Astrocyte (in vitro differentiated cells and primary cell): ENCODE data around the gene TPX2. TPM values are rescaled to one million over a fixed set of nuclear protein-coding genes. Genes with fewer than 3 reads are reported as not detected.

Experiments used
- DNase-seq: peaks from one replicate; pipeline ENCODE4 v3.0.0-alpha.2; 2010; ENCODE audit warnings: low read depth
- FAIRE-seq: peaks from 2 replicates; lab custom pipeline; 2011; peaks lifted over from hg19 to GRCh38; lab: Jason Lieb, UNC
- H2AFZ ChIP-seq: 2 replicates; pipeline ENCODE4 v1.6.0; 2012; ENCODE audit warnings: low read depth, low read length, inconsistent platforms
- H3K27ac ChIP-seq: 2 replicates; pipeline ENCODE4 v1.5.1; 2011; ENCODE audit warnings: low read depth, low read length, inconsistent platforms
- H3K27me3 ChIP-seq: 2 replicates; pipeline ENCODE4 v1.6.0; 2011; ENCODE audit warnings: low read length, inconsistent platforms; ENCODE audit not compliant: insufficient read depth
- H3K36me3 ChIP-seq: 2 replicates; pipeline ENCODE4 v1.5.1; 2011; ENCODE audit warnings: low read length, inconsistent platforms; ENCODE audit not compliant: insufficient read depth
- H3K4me1 ChIP-seq: 2 replicates; pipeline ENCODE4 v1.5.1; 2011; ENCODE audit warnings: low read length, inconsistent platforms; ENCODE audit not compliant: insufficient read depth
- H3K4me2 ChIP-seq: 2 replicates; pipeline ENCODE4 v1.6.0; 2012; ENCODE audit warnings: low read length, inconsistent platforms
- H3K4me3 ChIP-seq: 2 replicates; pipeline ENCODE4 v1.5.1; 2011; ENCODE audit warnings: low read depth, mild to moderate bottlenecking, low read length, inconsistent platforms; ENCODE audit not compliant: insufficient read depth
- H3K79me2 ChIP-seq: 2 replicates; pipeline ENCODE4 v1.6.0; 2012; ENCODE audit warnings: mild to moderate bottlenecking, low read length, inconsistent platforms; ENCODE audit not compliant: insufficient read depth
- H3K9ac ChIP-seq: 2 replicates; pipeline ENCODE4 v1.6.0; 2012; ENCODE audit warnings: mild to moderate bottlenecking, low read length, inconsistent platforms
- H3K9me3 ChIP-seq: 2 replicates; pipeline ENCODE4 v1.5.1; 2012; ENCODE audit warnings: low read depth, mild to moderate bottlenecking, low read length, inconsistent platforms; ENCODE audit not compliant: insufficient read depth
- H4K20me1 ChIP-seq: 2 replicates; pipeline ENCODE4 v1.6.0; 2012; ENCODE audit warnings: low read length, inconsistent platforms; ENCODE audit not compliant: insufficient read depth
- H3K27ac Mint-ChIP-seq: one replicate; pipeline ENCODE4 v1.8.0; 2021; ENCODE audit warnings: mild to moderate bottlenecking, mixed read lengths; ENCODE audit not compliant: unreplicated experiment
- H3K27me3 Mint-ChIP-seq: one replicate; pipeline ENCODE4 v1.8.0; 2021; ENCODE audit warnings: low read depth, mixed read lengths; ENCODE audit not compliant: unreplicated experiment
- H3K36me3 Mint-ChIP-seq: one replicate; pipeline ENCODE4 v1.8.0; 2021; ENCODE audit warnings: low read depth, mixed read lengths; ENCODE audit not compliant: unreplicated experiment
- H3K4me1 Mint-ChIP-seq: one replicate; pipeline ENCODE4 v1.8.0; 2021; ENCODE audit warnings: low read depth, mixed read lengths; ENCODE audit not compliant: unreplicated experiment
- H3K4me3 Mint-ChIP-seq: one replicate; pipeline ENCODE4 v1.8.0; 2021; ENCODE audit warnings: mild to moderate bottlenecking, moderate library complexity, mixed read lengths; ENCODE audit not compliant: unreplicated experiment
- H3K9me3 Mint-ChIP-seq: one replicate; pipeline ENCODE4 v1.8.0; 2021; ENCODE audit warnings: mild to moderate bottlenecking, mixed read lengths; ENCODE audit not compliant: unreplicated experiment
- EZH2 ChIP-seq: IDR thresholded peaks from 2 replicates; pipeline ENCODE4 v1.6.1; 2012; ENCODE audit warnings: mild to moderate bottlenecking, low read length, inconsistent platforms; ENCODE audit not compliant: insufficient read depth
- total RNA-seq: library from RNA; stranded (reverse); gene quantifications from 2 replicates; pipeline ENCODE4 v1.2.1, GENCODE V29; 2021
- TF ChIP-seq, protein P1 (sequence below): IDR thresholded peaks from 2 replicates; pipeline ENCODE4 v1.5.1; 2011; ENCODE audit warnings: low read depth, mild to moderate bottlenecking, inconsistent platforms, low read length, moderate library complexity; ENCODE audit not compliant: insufficient read depth

Gene TPX2
- total RNA-seq, 1 donor from 2014 or later = 41.6 TPM

DNA sequence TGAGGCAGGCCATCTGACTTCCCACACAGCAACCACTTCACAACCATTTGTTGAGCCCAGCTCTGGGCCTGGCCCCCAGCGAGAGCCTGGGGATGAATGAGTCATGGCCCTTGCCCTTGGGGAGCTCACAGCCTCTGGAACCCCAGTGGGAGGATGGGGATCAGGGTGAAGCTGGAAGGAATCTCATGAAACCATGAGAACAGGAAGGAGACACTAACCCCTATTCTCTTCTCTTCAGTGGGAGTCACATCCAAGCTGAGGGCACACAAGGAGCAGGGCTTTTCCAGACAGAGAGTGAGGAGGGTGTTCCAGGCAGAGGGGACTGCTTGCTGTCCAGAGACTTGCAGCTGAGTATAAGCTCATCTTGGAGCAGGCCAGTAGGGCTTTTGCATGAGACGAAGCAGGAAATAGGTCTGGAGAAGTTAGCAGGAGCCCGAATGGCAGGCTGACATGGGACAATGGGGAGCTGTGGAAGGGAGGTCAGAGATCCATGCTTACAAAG lies 98.9 kb downstream of the TPX2 start:
- Histone ChIP-seq H3K4me2 (peak overlapping the region; percentile 69), H3K4me1 (peaks cover 66% of the 10 kb centered on the region), H3K27me3 (no peaks in the 10 kb centered on the region), H4K20me1 (no peaks in the 10 kb centered on the region), H3K27ac (no peak overlapping the region), H3K9me3 (no peaks in the 10 kb centered on the region), H3K4me3 (no peak overlapping the region), H3K79me2 (no peaks in the 10 kb centered on the region), H2AFZ (no peak overlapping the region), H3K36me3 (no peaks in the 10 kb centered on the region), H3K9ac (no peak overlapping the region)
- DNase-seq (peak; percentile 38), FAIRE-seq (peak; percentile 5)
- no peak for TF ChIP-seq EZH2
- TF ChIP-seq, protein P1, sequence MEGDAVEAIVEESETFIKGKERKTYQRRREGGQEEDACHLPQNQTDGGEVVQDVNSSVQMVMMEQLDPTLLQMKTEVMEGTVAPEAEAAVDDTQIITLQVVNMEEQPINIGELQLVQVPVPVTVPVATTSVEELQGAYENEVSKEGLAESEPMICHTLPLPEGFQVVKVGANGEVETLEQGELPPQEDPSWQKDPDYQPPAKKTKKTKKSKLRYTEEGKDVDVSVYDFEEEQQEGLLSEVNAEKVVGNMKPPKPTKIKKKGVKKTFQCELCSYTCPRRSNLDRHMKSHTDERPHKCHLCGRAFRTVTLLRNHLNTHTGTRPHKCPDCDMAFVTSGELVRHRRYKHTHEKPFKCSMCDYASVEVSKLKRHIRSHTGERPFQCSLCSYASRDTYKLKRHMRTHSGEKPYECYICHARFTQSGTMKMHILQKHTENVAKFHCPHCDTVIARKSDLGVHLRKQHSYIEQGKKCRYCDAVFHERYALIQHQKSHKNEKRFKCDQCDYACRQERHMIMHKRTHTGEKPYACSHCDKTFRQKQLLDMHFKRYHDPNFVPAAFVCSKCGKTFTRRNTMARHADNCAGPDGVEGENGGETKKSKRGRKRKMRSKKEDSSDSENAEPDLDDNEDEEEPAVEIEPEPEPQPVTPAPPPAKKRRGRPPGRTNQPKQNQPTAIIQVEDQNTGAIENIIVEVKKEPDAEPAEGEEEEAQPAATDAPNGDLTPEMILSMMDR = no peak
- Mint-ChIP-seq H3K4me1 (peaks cover 43% of the 10 kb centered on the region), H3K27ac (no peak overlapping the region), H3K27me3 (peaks cover 6% of the 10 kb centered on the region), H3K36me3 (no peaks in the 10 kb centered on the region), H3K9me3 (no peaks in the 10 kb centered on the region), H3K4me3 (no peak overlapping the region)

DNA sequence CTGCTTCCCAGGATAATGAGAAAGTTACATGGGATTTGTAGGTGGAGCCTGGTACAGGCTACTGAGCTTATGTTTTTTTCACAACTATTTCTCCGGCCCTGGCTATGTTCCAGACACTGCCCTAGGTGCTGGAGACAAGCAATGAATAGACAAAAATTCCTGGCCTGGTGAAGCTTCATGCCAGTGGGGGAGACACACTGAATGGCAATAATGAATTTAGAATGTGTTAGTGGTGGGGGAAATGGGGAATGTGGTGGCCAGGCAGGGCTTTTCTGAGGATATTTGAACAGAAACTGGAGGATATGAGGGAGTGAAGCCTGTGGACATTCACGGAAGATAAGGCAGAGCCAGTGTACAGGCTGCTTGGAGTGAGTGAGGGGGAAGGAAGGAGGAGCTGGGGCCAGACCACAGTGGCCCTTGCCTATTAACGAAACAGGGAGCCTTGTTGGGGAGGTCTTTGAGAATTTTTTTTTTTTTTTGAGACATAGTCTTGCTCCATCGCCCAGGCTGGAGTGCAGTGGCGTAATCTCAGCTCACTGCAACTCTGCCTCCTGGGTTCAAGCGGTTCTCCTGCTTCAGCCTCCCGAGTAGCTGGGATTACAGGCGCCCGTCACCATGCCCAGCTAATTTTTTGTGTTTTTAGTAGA lies 99.7 kb downstream of the TPX2 start:
- TF ChIP-seq, protein P1 = no peak
- TF ChIP-seq EZH2 = no peak
- Histone ChIP-seq H3K27ac (no peak overlapping the region), H3K4me3 (no peak overlapping the region), H3K4me1 (peaks cover 74% of the 10 kb centered on the region), H2AFZ (no peak overlapping the region), H3K9me3 (no peaks in the 10 kb centered on the region), H3K79me2 (peaks cover 5% of the 10 kb centered on the region), H3K9ac (no peak overlapping the region), H3K4me2 (peak overlapping the region; percentile 69), H3K36me3 (no peaks in the 10 kb centered on the region), H3K27me3 (no peaks in the 10 kb centered on the region), H4K20me1 (no peaks in the 10 kb centered on the region)
- DNase-seq = no peak
- Mint-ChIP-seq H3K9me3 (no peaks in the 10 kb centered on the region), H3K4me1 (peaks cover 50% of the 10 kb centered on the region), H3K36me3 (no peaks in the 10 kb centered on the region), H3K27me3 (no peaks in the 10 kb centered on the region), H3K4me3 (no peak overlapping the region), H3K27ac (no peak overlapping the region)
- no peak for FAIRE-seq
